HPDE6-E6E7 (cell line): ENCODE measurements around the gene CCSER1.
"Not testable (repeated sequence)": the region's sequence is repeated elsewhere in the genome, so short reads cannot be mapped to it uniquely, and the experiment has no call there.

Experiments
- DNase-seq: peaks from one replicate; pipeline ENCODE4 v3.0.0; 2011; ENCODE audit warnings: missing footprints; ENCODE audit errors: extremely low spot score

CCSER1 gene

GRCh38 chr4:90442619-90443018 lies 315.4 kb downstream of the CCSER1 start:
- DNase-seq = no peak

DNA sequence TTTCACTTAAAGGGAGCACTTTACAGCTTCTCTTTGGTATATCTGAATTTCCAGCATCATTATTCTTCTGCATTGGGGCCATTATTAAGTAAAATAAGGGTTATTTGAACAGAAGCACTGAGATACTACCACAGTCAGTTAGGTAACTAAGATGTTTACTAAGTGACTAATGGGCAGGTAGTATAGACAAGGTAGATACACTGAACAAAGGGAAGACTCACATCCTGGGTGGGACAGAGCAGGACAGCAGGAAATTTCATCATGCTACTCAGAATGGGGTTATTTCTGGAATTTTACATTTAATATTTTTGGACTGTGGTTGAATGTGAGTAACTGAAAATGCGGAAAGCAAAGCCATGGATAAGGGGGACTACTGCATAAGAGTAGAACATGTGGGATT lies 316.0 kb downstream of the CCSER1 start:
- peak; percentile 16 for DNase-seq

DNA sequence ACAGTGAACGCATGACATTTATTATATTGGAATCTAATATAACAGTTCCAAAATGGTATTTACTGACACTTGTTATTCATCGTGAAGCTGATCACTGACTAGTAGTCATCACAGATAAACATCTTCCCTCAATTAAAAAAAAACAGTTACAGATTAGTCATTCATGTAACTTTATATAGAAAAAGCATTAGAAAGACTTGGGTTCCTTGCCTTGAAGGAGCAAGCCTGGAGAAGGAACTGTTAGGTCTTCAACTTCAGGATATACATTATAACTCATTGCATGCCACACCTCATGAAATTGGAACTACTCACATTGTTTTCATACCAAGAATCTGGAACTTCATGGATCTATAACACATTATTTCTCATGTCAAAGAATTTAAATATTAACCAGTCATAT lies 317.7 kb downstream of the CCSER1 start:
- DNase-seq = no peak

- DNase-seq = no peak
These were observed 318.2 kb downstream of the CCSER1 start for GRCh38 chr4:90445380-90445779.

DNA sequence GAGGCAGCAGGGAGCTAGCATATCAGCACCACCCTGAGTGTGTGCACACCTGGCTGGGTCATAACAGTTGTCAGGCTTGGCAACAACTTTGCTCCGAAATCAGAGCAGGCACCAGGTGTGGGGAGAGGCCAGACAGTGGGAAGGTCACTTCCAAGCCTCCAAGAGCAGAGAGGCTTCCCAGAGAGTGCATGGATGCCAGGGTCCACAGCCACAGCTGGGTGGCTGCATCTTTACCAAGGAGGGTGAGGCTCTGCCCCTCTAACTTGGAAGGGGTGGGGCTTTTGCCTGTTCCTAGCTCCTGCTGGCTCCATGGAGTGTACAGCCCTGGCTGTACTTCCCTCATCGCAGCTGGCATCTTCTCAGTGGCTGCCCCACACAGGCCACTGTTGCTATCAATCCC lies 322.4 kb downstream of the CCSER1 start:
- no peak for DNase-seq

- DNase-seq = no peak
These were observed 329.7 kb downstream of the CCSER1 start for GRCh38 chr4:90456891-90457290.

DNA sequence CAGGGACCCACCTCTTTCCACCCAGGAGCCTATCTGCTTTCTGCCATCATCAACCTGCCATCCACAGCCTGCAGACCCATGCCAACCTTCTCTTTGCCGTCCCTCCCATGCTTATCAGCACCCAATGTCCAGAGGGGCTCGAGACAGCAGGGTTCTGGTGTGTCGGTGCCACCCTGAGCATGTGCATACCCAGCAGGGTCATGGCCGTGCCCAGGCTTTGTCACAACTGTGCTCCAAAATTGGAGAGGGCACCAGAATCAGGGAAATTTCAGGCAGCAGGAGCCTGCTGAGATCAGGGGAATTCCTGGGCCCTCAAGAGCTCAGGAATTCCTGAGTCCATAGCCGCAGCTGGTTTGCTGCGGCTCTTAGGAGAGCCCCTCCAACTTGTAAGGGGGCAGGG lies 330.6 kb downstream of the CCSER1 start:
- DNase-seq = no peak

GRCh38 chr4:90458576-90458975 lies 331.4 kb downstream of the CCSER1 start:
- no peak for DNase-seq

GRCh38 chr4:90474484-90474883 lies 347.3 kb downstream of the CCSER1 start:
- DNase-seq = no peak

- DNase-seq = no peak
These were observed 348.8 kb downstream of the CCSER1 start for GRCh38 chr4:90476019-90476418.

DNA sequence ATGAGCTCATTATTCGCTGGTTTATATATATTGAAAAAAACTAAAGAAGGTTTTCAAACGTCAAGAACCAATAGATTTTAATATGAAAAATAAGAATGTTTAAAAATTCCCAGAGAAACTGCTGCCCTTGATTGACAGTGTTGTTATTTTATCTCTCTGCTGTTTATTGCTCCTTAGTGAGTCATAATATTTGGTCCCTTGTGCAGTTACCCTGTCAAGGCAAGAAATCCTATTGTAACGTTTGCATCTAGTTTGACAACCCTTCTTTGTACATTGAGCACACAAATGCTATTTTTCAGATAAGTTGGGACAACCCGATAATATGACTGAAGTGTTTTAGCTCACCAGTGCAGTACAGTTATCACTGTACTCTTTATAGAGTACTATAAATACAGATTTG lies 349.4 kb downstream of the CCSER1 start:
- no peak for DNase-seq

GRCh38 chr4:90484894-90485293 lies 357.7 kb downstream of the CCSER1 start:
- not testable (repeated sequence) for DNase-seq

DNA sequence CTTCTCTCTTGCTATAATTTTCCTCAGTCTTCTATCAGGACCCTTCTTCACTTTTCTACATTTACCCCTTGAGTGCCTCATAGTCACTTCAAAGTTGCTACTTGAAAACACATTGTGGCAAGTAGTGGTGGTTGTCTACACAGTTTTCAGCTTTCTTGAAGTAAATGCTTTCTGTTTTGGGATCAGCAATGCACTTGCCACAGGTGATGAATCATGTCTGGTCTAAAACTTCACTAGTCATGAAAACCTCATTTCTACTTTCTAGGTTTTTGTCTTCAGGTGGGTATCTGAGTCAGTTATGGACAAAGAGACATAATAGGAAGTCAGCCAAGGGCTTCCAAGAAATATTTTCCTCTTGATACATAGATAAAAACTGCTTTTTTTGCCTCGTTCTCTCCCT lies 359.2 kb downstream of the CCSER1 start:
- DNase-seq = no peak

DNA sequence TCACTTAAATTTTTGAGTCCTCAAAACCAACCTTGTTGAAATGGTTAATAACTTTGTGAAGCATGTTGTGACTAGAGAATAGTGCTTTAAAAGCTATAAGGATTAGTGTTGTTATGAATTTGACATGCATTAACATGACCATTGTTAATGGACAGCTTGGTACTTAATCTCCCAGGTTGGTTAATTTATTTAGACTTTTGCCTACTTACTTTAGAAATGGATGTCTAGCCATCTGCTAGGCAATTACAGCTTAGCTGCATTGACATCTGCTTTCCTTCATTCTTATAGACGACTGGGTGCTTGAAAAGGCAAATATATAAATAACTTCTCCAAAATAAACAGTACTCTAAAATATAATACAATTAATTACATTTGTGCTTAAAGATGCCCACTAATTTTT lies 368.0 kb downstream of the CCSER1 start:
- DNase-seq = no peak

GRCh38 chr4:90495936-90496335 lies 368.7 kb downstream of the CCSER1 start:
- no peak for DNase-seq

DNA sequence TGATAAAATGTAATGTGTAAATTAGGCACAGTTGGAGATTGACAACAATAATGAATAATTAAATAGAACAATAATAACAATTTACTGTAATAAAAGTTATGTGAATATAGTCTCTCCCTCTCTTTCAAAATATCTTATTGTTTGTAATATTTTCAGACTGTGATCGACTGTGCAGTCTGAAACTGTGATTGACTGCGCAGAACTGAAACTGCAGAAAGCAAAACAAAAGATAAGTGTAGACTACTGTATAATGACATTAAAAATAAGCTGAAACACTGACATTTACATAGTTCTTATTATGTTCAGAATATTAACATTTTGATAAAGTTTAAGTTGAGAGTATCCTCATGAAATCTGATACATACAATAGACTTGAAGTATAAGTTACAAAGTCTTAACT lies 371.0 kb downstream of the CCSER1 start:
- DNase-seq = no peak

- no peak for DNase-seq
These were observed 376.5 kb downstream of the CCSER1 start for GRCh38 chr4:90503677-90504076.

- no peak for DNase-seq
These were observed 388.0 kb downstream of the CCSER1 start for GRCh38 chr4:90515191-90515590.

DNA sequence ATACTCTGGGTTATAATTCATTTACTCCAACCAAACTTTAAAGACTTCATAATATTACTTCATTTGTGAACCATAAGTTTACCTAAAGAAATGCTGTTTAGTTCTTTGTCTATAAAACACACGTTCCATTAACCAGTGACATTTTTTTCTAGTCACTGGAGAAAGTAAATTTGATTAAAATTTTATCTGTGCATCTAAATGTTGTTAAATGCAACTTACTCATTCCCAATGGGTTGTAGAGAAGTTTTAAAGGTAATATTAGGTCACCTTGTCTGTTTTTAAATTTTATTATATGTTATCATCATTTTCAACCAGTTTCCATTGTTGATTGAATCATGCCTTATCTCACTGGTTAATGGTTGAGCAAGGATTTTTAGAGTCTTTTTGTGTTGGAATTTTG lies 401.4 kb downstream of the CCSER1 start:
- no peak for DNase-seq

- DNase-seq = no peak
These were observed 409.2 kb downstream of the CCSER1 start for GRCh38 chr4:90536408-90536807.

DNA sequence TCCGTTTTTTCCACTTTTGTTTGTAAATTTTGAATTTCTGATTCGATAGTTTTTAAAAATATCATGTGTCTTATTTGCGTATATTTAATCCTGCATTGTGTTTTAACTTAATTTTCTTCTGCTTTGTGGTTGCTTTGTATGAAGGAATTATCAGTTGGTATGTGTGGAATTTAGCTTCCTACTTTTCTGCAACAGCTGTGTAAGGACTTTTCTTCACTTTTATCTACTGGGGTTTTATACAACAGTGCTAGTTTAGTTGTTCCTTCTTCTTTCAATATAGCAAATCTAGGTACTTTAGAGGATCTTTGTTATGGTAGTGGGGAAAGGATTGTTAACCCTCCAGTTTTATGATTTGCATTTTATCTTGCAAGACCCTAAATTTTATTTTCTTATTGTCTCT lies 410.3 kb downstream of the CCSER1 start:
- DNase-seq = no peak

GRCh38 chr4:90540536-90540935 lies 413.3 kb downstream of the CCSER1 start:
- no peak for DNase-seq

GRCh38 chr4:90542216-90542615 lies 415.0 kb downstream of the CCSER1 start:
- no peak for DNase-seq

DNA sequence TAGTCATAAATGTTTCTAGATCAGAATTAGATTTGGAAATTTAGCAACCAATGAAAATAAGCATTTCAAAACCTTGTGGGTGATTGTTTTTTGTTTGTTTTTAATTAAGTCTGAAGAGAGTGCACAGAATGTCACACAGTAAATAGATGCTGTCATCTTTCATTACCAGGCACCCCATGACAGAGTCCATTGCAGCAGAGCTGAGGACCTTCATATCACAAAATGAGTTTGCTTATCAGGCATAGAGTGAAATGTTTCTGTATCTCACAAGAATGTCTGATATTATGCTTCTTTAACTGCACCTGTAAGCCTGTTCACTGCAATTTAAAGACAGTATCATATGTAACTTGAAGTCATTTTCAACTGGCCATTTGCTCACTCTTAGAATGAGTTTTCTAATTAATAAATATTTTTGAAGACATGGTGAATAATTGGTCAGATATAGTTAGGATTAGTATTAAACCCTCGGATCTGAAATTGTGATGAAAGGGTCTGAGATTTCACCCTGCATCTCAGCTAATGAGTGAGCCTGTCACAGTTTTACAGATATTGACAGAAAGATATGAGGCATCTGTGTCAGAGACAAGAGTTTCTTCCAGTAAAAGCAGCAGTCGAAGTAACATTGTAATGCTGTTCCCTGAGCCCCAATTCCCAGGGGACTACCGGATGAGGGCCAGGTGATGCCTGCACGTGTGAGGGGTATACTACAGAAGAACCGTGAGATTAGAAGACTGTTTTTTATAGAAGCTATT lies 416.4 kb downstream of the CCSER1 start:
- DNase-seq = no peak
